CD4-positive, CD25-positive, alpha-beta regulatory T cell (primary cell): ENCODE measurements around the gene TRIO. TPM values are rescaled to one million over a fixed set of nuclear protein-coding genes. Genes with fewer than 3 reads are reported as not detected.
A peak's percentile ranks its signal among the peaks of the same experiment; 100 is the strongest.

Experiments used
- ATAC-seq, 2 donors: fragments of 150-1000 bp; cut with Tn5 transposase; one replicate each; pipeline ENCODE4 v1.10.0; 2021; ENCODE audit warnings: low read depth in 2 of 2, moderate number of reproducible peaks in 2 of 2, moderate library complexity in 1 of 2
- DNase-seq, 3 donors: peaks; one replicate each; pipeline versions ENCODE4 v3.0.0 to v3.0.0-alpha.2; 2012 to 2022; ENCODE audit warnings: mixed read lengths in 1 of 3
- H3K27ac ChIP-seq: one replicate; pipeline ENCODE4 v1.7.0; 2013; ENCODE audit warnings: mild to moderate bottlenecking, low read length; ENCODE audit not compliant: insufficient read depth, poor library complexity, severe bottlenecking
- H3K27me3 ChIP-seq: one replicate; pipeline ENCODE4 v1.7.0; 2013; ENCODE audit warnings: low read length; ENCODE audit not compliant: control insufficient read depth, insufficient read depth
- H3K36me3 ChIP-seq: one replicate; pipeline ENCODE4 v1.7.0; 2013; ENCODE audit warnings: mild to moderate bottlenecking, low read length, moderate library complexity; ENCODE audit not compliant: control insufficient read depth, insufficient read depth
- H3K4me1 ChIP-seq: 2 replicates; pipeline ENCODE4 v1.7.0; 2013; ENCODE audit warnings: mild to moderate bottlenecking, low read length; ENCODE audit not compliant: insufficient read depth, control insufficient read depth, poor library complexity, severe bottlenecking
- H3K4me3 ChIP-seq: one replicate; pipeline ENCODE4 v1.7.0; 2013; ENCODE audit warnings: low read depth, mild to moderate bottlenecking, low read length, moderate library complexity
- H3K9me3 ChIP-seq, 2 experiments: 1 replicate in 1 of 2; 2 replicates in 1 of 2; pipeline ENCODE4 v1.7.0; 2013; ENCODE audit warnings: low read length in 2 of 2, mild to moderate bottlenecking in 1 of 2, moderate library complexity in 1 of 2; ENCODE audit not compliant: control insufficient read depth in 2 of 2
- H3K27ac Mint-ChIP-seq, 3 donors: one replicate each; pipeline ENCODE4 v1.8.0; 2020 to 2022; ENCODE audit warnings: mild to moderate bottlenecking in 3 of 3, mixed read lengths in 3 of 3, moderate library complexity in 2 of 3
- H3K27me3 Mint-ChIP-seq: one replicate; pipeline ENCODE4 v1.8.0; 2022; ENCODE audit warnings: mild to moderate bottlenecking, mixed read lengths
- H3K36me3 Mint-ChIP-seq: one replicate; pipeline ENCODE4 v1.8.0; 2020; ENCODE audit warnings: mixed read lengths
- H3K4me1 Mint-ChIP-seq, 4 donors: one replicate each; pipeline ENCODE4 v1.8.0; 2020 to 2022; ENCODE audit warnings: mixed read lengths in 4 of 4, mild to moderate bottlenecking in 1 of 4
- H3K4me3 Mint-ChIP-seq, 4 donors: one replicate each; pipeline ENCODE4 v1.8.0; 2020 to 2022; ENCODE audit warnings: mild to moderate bottlenecking in 4 of 4, mixed read lengths in 4 of 4, moderate library complexity in 3 of 4
- H3K9me3 Mint-ChIP-seq, 7 donors: one replicate each; pipeline ENCODE4 v1.8.0; 2020 to 2022; ENCODE audit warnings: mixed read lengths in 7 of 7, mild to moderate bottlenecking in 3 of 7, moderate library complexity in 2 of 7
- polyA plus RNA-seq, 4 donors: library from polyadenylated mRNA; unstranded; fragments of 300-500 nt; fragmentation: Illumina TruSeq; gene quantifications; one replicate each; pipeline ENCODE4 v1.2.3, GENCODE V29; 2021
- total RNA-seq: library from RNA; stranded (reverse); gene quantifications from one replicate; pipeline ENCODE4 v1.2.3, GENCODE V29; 2022

The TRIO gene
- total and polyA plus RNA-seq, 5 donors from 2014 or later, result 1.2 to 7.6 (median 1.8) TPM

DNA sequence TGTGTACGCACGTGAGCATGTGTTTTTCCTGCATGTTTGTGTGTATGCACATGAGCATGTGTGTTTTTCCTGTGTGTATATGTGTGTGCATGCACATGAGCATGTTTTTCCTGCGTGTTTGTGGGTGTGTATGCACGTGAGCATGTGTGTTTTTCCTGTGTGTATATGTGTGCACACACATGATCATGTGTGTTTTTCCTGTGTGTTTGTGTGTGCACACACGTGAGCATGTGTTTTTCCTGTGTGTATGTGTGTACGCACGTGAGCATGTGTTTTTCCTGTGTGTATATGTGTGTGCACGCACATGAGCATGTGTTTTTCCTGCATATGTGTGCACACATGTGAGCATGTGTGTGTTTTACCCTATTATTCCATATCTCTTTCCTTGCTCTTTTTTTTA is 205.9 kb downstream of the TRIO start:
- Mint-ChIP-seq H3K27me3 (peaks cover 4% of the 10 kb centered on the region), H3K27ac (no peak overlapping the region), H3K9me3 (peaks cover 0 to 3% (median 0%) of the 10 kb centered on the region in 7 donors), H3K36me3 (no peaks in the 10 kb centered on the region), H3K4me3 (no peak overlapping the region), H3K4me1 (no peaks in the 10 kb centered on the region)
- Histone ChIP-seq H3K4me1 (no peaks in the 10 kb centered on the region), H3K9me3 (no peaks in the 10 kb centered on the region), H3K4me3 (no peak overlapping the region), H3K36me3 (no peaks in the 10 kb centered on the region), H3K27me3 (no peaks in the 10 kb centered on the region), H3K27ac (no peak overlapping the region)
- ATAC-seq (no peak), DNase-seq (no peak)

DNA sequence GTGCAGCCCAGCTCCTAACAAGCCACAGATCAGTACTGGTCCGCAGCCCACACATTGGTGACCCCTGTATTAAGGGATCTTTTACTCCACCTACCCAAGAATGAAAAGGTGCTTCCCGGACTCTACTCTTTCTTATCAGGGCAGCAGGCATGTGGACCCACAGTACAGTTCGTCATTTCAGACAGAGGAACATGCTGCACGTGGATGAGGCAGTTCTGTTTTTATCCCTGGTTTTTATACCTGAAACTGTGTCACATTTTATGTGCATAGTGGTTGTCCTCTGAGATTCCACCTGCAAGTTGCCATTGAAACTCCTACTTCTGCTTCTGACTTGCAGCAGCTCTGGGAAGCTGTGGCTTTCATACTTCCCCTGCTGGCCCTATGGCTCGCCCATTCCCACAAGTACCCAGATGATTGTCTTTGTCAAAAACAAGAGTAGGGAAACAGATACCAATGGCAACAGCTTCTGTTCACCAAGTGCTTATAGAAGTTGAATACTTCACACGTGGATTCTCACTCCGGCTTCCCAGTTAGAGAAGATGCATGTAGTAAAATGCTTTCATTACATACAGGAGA is 208.0 kb downstream of the TRIO start:
- no peaks in the 10 kb centered on the region for H3K4me1 Mint-ChIP-seq
- no peaks in the 10 kb centered on the region for H3K36me3 ChIP-seq
- no peaks in the 10 kb centered on the region for H3K36me3 Mint-ChIP-seq
- H3K27me3 Mint-ChIP-seq, result peaks cover 8% of the 10 kb centered on the region
- no peak overlapping the region for H3K4me3 Mint-ChIP-seq
- peaks cover 0 to 3% (median 0%) of the 10 kb centered on the region in 7 donors for H3K9me3 Mint-ChIP-seq
- ATAC-seq (no peak), DNase-seq (no peak)
- H3K27me3 ChIP-seq, result no peaks in the 10 kb centered on the region
- H3K27ac Mint-ChIP-seq, result no peak overlapping the region
- H3K27ac ChIP-seq, result no peak overlapping the region
- no peak overlapping the region for H3K4me3 ChIP-seq
- no peaks in the 10 kb centered on the region for H3K4me1 ChIP-seq
- H3K9me3 ChIP-seq, result no peaks in the 10 kb centered on the region

DNA sequence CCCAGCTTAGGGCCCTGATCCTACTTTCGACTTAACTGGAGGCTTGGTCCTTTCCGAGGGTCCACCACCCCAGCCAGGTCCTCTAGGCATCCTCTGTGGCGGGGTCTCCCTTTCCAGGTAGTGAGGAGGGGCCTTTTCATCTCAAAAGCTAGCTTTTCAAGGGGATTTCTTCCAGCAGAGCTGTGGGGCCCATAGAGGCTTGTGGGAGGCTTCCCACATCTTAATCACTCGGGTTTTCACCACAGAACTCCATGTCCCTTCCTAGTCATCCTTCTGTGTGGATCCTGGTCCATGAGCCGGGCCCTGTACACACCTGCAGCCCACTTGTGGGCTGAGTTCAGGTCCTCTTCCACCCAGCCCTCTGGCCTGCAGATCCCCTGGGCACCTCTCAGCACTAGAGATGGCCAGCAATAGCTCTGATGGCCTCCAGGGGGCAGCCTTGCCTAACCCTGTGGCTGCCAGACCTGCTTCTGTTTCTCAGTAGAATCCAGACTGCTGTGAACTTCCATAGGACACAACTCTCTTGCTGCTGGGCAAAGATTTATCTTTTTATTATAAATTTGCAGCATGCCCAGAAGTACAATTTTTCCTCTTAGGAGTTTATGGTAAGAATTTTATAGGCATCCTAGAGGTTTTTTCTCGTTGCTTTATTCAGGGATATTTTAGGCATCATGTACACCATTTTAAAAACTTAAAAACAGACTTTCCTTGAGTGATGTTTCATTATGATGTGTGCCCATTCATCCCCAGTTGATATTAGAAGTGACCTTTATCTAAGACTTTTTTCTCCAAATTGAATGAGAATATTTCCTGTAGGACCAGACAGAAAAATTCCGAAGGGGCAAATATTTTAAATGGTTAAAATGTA is 208.9 kb downstream of the TRIO start:
- no peaks in the 10 kb centered on the region for H3K36me3 Mint-ChIP-seq
- H3K27me3 Mint-ChIP-seq, result peaks cover 9% of the 10 kb centered on the region
- no peak overlapping the region for H3K4me3 ChIP-seq
- no peaks in the 10 kb centered on the region for H3K27me3 ChIP-seq
- H3K9me3 ChIP-seq, result no peaks in the 10 kb centered on the region
- peak; percentile 32 to 70 (median 65) for DNase-seq
- no peak overlapping the region for H3K27ac Mint-ChIP-seq
- H3K4me3 Mint-ChIP-seq, result no peak overlapping the region
- no peak overlapping the region for H3K27ac ChIP-seq
- no peaks in the 10 kb centered on the region for H3K4me1 ChIP-seq
- H3K36me3 ChIP-seq, result no peaks in the 10 kb centered on the region
- peaks cover 0 to 3% (median 0%) of the 10 kb centered on the region in 7 donors for H3K9me3 Mint-ChIP-seq
- ATAC-seq, result peak; percentile 81 to 83
- no peaks in the 10 kb centered on the region for H3K4me1 Mint-ChIP-seq

DNA sequence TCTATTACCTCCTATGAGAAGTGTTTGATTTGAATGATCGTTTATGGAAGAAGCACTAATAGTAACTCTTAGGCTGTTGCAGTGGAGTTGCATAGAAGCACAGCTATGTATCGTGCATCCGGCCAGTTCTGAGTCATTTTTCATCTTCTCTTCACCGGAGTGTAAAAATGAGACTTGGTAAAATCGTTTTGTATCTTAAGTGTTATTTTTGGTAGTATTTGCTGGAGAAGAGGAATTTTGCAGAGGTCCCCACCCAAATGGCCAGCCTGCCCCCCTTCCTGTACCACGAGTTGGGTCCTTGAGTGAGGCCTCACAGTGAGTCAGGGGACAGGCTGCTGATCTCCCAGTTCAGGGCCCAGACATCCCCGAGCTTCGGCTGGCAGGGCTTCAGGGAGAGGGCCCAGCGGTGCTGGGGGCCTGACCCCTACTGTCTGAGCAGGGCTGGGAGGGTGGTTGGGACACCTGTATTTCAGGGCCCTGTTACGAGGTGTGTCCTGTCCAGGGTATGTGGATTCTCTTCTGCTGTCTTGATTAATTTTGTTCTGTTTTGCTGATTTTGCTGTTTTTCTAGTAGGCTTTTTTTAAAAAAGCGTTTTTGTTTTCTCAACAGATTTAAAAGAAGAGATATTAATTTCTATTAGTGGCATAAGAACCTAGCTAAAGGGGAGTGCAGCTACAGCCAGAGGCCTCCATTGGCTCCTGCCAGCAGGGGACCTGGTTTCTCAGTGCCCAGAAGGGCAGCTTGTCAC is 210.8 kb downstream of the TRIO start:
- Histone ChIP-seq H3K4me3 (no peak overlapping the region), H3K27me3 (no peaks in the 10 kb centered on the region), H3K27ac (no peak overlapping the region), H3K4me1 (no peaks in the 10 kb centered on the region), H3K36me3 (no peaks in the 10 kb centered on the region), H3K9me3 (no peaks in the 10 kb centered on the region)
- no peaks in the 10 kb centered on the region for H3K36me3 Mint-ChIP-seq
- H3K9me3 Mint-ChIP-seq, result peaks cover 0 to 3% (median 0%) of the 10 kb centered on the region in 7 donors
- H3K27ac Mint-ChIP-seq, result no peak overlapping the region
- no peak overlapping the region for H3K4me3 Mint-ChIP-seq
- DNase-seq, result no peak
- no peaks in the 10 kb centered on the region for H3K4me1 Mint-ChIP-seq
- peaks cover 8% of the 10 kb centered on the region for H3K27me3 Mint-ChIP-seq
- no peak for ATAC-seq

DNA sequence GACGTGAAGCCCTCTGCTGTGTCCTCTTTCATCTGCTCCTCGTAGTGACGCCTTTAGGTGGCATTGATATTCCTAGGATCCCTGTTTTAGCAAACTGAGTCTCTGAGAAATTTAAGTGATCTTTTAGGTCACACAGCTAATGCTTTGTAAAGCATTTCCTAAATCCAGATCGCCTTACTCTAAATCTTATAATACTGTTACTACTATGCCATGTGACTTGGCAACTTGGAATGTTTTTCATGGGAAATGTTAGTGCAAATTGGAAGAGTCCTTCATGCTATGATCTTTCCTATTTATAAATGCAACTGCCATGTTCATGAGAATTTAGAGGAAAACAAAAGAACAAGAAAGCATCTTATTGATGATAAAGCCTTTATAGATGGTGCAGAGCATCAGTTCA is 212.2 kb downstream of the TRIO start:
- ATAC-seq (no peak), DNase-seq (no peak)
- H3K27me3 ChIP-seq, result no peaks in the 10 kb centered on the region
- H3K4me3 ChIP-seq, result no peak overlapping the region
- Mint-ChIP-seq H3K4me1 (peaks cover 0 to under 1% (median 0%) of the 10 kb centered on the region in 4 donors), H3K36me3 (no peaks in the 10 kb centered on the region), H3K27ac (peak overlapping the region in 1 of 3 donors; percentile 39), H3K4me3 (no peak overlapping the region), H3K27me3 (peaks cover 8% of the 10 kb centered on the region), H3K9me3 (no peaks in the 10 kb centered on the region)
- no peaks in the 10 kb centered on the region for H3K36me3 ChIP-seq
- H3K4me1 ChIP-seq, result no peaks in the 10 kb centered on the region
- no peak overlapping the region for H3K27ac ChIP-seq
- no peaks in the 10 kb centered on the region for H3K9me3 ChIP-seq

DNA sequence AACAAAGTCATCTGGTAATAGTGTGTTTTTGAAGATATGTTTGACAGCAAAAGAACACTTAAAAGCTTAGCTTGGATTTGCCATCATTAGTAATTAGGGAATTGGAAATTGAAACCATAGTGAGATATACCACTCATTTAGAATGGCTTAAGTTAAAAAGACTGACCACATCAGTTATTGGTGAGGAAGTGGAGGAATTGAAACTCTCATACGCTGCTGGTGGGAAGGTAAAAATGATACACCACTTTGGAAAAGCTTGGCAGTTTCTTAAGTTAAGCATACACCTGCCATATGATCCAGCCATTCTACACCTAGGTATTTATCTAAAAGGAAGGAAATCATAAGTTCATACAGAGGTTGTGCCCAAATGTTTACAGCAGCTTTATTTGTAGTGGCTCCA is 213.2 kb downstream of the TRIO start:
- no peaks in the 10 kb centered on the region for H3K36me3 Mint-ChIP-seq
- ATAC-seq, result no peak
- H3K9me3 Mint-ChIP-seq, result no peaks in the 10 kb centered on the region
- no peak for DNase-seq
- peaks cover 0 to 6% (median 0%) of the 10 kb centered on the region in 4 donors for H3K4me1 Mint-ChIP-seq
- no peaks in the 10 kb centered on the region for H3K36me3 ChIP-seq
- H3K4me3 ChIP-seq, result no peak overlapping the region
- no peaks in the 10 kb centered on the region for H3K4me1 ChIP-seq
- no peak overlapping the region for H3K4me3 Mint-ChIP-seq
- no peak overlapping the region for H3K27ac ChIP-seq
- H3K27ac Mint-ChIP-seq, result no peak overlapping the region
- no peaks in the 10 kb centered on the region for H3K27me3 ChIP-seq
- H3K27me3 Mint-ChIP-seq, result peaks cover 10% of the 10 kb centered on the region
- no peaks in the 10 kb centered on the region for H3K9me3 ChIP-seq

DNA sequence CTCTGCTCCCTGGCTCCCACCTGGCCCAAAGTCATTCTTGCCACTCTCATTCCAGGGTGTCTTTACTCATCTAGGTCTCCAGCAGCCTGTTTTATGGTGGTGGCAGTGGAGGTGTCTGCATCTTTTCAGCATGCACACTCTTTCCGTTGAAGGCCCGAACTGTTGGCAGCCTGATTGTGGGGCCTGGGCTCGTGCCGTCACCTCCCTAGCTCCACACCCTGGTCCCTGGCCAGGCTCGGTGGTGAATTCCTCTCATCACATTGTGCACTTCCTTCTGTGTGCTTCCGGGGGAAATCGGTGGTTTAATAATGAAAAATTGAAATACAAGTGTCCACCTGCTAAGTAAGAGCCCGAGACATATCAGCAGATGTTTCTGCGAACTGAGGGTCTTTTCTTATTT is 214.3 kb downstream of the TRIO start:
- Histone ChIP-seq H3K4me1 (no peaks in the 10 kb centered on the region), H3K9me3 (no peaks in the 10 kb centered on the region), H3K36me3 (no peaks in the 10 kb centered on the region), H3K4me3 (no peak overlapping the region), H3K27ac (no peak overlapping the region), H3K27me3 (no peaks in the 10 kb centered on the region)
- peaks cover 13% of the 10 kb centered on the region for H3K27me3 Mint-ChIP-seq
- H3K4me3 Mint-ChIP-seq, result no peak overlapping the region
- no peaks in the 10 kb centered on the region for H3K36me3 Mint-ChIP-seq
- H3K9me3 Mint-ChIP-seq, result no peaks in the 10 kb centered on the region
- no peak for DNase-seq
- peaks cover 0 to 6% (median 1%) of the 10 kb centered on the region in 4 donors for H3K4me1 Mint-ChIP-seq
- no peak overlapping the region for H3K27ac Mint-ChIP-seq
- no peak for ATAC-seq
